Esophagus squamous epithelium (tissue), 4 donors: ENCODE results near the gene TMEM30B.

Experiments used
- POLR2A ChIP-seq, 4 donors: fragments of 450-650 bp; IDR thresholded peaks; one replicate each; pipeline ENCODE4 v1.6.1; 2017; ENCODE audit warnings: antibody characterized with exemption in 4 of 4, mild to moderate bottlenecking in 4 of 4, moderate library complexity in 3 of 4
- TF ChIP-seq, protein P1 (sequence below), 6 experiments: fragments of 450-650 bp in 4 of 6; fragments of 200-600 bp in 2 of 6; sonication (generic) in 2 of 6; IDR thresholded peaks; one replicate each; pipeline ENCODE4 v1.5.1; 2016 to 2019; ENCODE audit warnings: antibody characterized with exemption in 6 of 6, mild to moderate bottlenecking in 4 of 6, moderate library complexity in 4 of 6

DNA sequence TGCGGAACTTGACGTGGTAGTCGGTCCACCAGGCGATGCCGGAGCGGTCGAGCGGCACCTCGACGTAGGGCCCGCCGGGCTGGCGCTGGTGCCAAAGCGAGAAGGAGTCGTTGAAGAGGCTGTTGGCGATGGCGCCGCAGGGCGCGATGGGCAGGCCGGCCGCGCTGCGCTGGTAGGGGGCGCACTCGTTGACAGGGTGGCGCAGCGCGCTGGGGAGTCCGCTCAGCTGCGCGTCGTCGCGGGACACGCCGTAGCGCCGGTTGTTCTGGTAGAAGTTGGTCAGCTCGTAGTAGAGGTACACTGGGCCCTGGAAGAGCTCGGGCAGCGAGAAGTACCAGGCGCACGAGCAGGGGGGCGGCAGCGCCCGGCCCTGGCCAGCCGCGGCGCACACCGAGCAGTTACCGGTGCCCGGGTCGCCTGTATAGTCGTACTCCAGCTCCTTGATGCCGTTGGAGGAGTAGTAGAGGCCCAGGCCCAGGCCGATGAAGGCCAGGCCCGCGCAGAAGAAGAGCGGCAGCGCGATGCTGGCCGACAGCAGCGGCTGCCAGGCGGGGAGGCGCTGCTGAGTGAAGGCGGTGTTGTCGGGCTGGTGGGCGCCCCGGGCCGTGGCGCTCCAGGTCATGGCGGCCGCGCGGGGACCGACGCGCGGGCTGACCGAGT lies 482 bp downstream of the TMEM30B start:
- TF ChIP-seq, protein P1, sequence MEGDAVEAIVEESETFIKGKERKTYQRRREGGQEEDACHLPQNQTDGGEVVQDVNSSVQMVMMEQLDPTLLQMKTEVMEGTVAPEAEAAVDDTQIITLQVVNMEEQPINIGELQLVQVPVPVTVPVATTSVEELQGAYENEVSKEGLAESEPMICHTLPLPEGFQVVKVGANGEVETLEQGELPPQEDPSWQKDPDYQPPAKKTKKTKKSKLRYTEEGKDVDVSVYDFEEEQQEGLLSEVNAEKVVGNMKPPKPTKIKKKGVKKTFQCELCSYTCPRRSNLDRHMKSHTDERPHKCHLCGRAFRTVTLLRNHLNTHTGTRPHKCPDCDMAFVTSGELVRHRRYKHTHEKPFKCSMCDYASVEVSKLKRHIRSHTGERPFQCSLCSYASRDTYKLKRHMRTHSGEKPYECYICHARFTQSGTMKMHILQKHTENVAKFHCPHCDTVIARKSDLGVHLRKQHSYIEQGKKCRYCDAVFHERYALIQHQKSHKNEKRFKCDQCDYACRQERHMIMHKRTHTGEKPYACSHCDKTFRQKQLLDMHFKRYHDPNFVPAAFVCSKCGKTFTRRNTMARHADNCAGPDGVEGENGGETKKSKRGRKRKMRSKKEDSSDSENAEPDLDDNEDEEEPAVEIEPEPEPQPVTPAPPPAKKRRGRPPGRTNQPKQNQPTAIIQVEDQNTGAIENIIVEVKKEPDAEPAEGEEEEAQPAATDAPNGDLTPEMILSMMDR (IDR thresholded peaks at IDR 0.05) = peak; percentile 30 to 64 (median 44)
- TF ChIP-seq POLR2A (IDR thresholded peaks at IDR 0.05) = no peak
